ENCODE results near the gene HMCES. TPM values are rescaled to one million over a fixed set of nuclear protein-coding genes. Genes with fewer than 3 reads are reported as not detected.
A peak's percentile ranks its signal among the peaks of the same experiment; 100 is the strongest.

HMCES gene
- polyA plus RNA-seq, 3 donors, result 11.9 to 23.0 (median 18.0) TPM

DNA sequence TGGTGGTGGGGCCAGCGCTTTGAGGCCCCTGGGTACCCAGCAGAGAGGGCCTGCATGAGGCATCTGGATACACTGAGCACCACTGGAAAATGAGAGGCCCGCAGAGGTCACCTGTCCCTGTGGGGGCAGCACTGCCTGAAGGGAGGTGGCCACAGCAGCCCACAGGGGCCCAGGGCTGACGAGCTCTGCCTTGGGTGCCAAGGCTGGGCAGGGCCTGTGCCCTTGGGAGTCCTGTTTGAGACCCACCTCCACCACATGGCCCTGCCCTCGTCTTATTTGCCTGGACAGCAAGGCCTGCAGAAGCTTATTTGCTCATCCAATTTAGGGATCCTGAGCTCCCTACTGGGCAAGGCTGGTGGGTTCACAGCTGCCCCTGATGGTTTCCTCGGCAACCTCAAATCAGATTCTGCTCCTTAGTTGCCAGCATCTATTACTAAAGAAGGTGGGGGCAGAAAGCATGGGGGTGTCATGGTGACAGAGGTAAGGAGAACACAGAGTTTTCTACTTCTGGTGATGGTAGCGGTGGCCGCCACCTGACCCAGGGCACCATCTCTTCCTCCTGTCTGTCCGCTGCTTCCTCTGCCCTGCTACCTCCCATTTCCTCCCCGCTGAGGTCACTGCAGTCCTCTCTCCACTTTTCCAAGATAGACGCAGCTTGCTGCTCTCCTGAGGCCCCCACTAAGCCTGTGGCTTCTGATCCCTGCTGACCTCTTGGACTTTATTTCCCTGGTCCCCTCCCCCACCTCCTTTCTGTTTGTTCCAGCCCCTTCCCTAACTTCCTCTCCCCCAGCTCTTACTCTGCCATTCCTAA lies 62.9 kb downstream of the HMCES start:
- TF ChIP-seq, protein P1, sequence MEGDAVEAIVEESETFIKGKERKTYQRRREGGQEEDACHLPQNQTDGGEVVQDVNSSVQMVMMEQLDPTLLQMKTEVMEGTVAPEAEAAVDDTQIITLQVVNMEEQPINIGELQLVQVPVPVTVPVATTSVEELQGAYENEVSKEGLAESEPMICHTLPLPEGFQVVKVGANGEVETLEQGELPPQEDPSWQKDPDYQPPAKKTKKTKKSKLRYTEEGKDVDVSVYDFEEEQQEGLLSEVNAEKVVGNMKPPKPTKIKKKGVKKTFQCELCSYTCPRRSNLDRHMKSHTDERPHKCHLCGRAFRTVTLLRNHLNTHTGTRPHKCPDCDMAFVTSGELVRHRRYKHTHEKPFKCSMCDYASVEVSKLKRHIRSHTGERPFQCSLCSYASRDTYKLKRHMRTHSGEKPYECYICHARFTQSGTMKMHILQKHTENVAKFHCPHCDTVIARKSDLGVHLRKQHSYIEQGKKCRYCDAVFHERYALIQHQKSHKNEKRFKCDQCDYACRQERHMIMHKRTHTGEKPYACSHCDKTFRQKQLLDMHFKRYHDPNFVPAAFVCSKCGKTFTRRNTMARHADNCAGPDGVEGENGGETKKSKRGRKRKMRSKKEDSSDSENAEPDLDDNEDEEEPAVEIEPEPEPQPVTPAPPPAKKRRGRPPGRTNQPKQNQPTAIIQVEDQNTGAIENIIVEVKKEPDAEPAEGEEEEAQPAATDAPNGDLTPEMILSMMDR (IDR thresholded peaks at IDR 0.05), result no peak
- intact Hi-C loops (cut with micrococcal nuclease), result no loop called here
- H3K9ac ChIP-seq (ENCODE audit: insufficient read depth, low read length, poor library complexity, severe bottlenecking), result no peak overlapping the region
- H3K4me1 ChIP-seq (ENCODE audit: control insufficient read depth in 1 of 2, insufficient read depth in 2 of 2, low read length in 2 of 2), result peaks cover 13% of the 10 kb centered on the region in 2 donors
- H3K4me3 Mint-ChIP-seq, result no peak overlapping the region
- H3K36me3 ChIP-seq (replicated peaks in 1 of 2; ENCODE audit: control insufficient read depth in 1 of 2, insufficient read depth in 2 of 2, low read length in 2 of 2), result no peaks in the 10 kb centered on the region
- H3K27ac ChIP-seq (ENCODE audit: low read depth in 1 of 2, low read length in 2 of 2), result no peak overlapping the region
- no peak overlapping the region for H3K4me3 ChIP-seq (replicated peaks in 1 of 3; ENCODE audit: low read depth in 2 of 3, low read length in 3 of 3)
- H3K79me2 ChIP-seq (ENCODE audit: insufficient read depth, low read length), result no peaks in the 10 kb centered on the region
- DNase-seq, result no peak
- H4K20me1 ChIP-seq (ENCODE audit: insufficient read depth, low read length), result no peaks in the 10 kb centered on the region
- H3K4me2 ChIP-seq (replicated peaks; ENCODE audit: extremely low read depth, low read length, poor library complexity, severe bottlenecking), result no peak overlapping the region
- H2AFZ ChIP-seq (ENCODE audit: insufficient read depth, low read depth, low read length, poor library complexity, severe bottlenecking), result no peak overlapping the region
- WGBS (ENCODE audit: insufficient coverage), result 89% methylated on average over 7 of the region's 10 CpGs
- no peaks in the 10 kb centered on the region for H3K36me3 Mint-ChIP-seq
- H3K9me3 Mint-ChIP-seq, result peaks cover 0 to 11% (median 3%) of the 10 kb centered on the region in 7 donors
- H3K27me3 Mint-ChIP-seq (ENCODE audit: low read depth in 3 of 3), result peaks cover 13 to 20% (median 13%) of the 10 kb centered on the region in 3 donors
- H3K27me3 ChIP-seq (ENCODE audit: control insufficient read depth in 2 of 2, insufficient read depth in 2 of 2, low read length in 2 of 2), result peaks cover 0 to 3% of the 10 kb centered on the region in 2 donors
- peak overlapping the region in 1 of 7 donors; percentile 36 for H3K27ac Mint-ChIP-seq
- no peaks in the 10 kb centered on the region for H3K9me3 ChIP-seq (replicated peaks in 1 of 2; ENCODE audit: control insufficient read depth in 1 of 2, insufficient read depth in 1 of 2, low read length in 2 of 2)
- H3K4me1 Mint-ChIP-seq, result peaks cover 9% of the 10 kb centered on the region

DNA sequence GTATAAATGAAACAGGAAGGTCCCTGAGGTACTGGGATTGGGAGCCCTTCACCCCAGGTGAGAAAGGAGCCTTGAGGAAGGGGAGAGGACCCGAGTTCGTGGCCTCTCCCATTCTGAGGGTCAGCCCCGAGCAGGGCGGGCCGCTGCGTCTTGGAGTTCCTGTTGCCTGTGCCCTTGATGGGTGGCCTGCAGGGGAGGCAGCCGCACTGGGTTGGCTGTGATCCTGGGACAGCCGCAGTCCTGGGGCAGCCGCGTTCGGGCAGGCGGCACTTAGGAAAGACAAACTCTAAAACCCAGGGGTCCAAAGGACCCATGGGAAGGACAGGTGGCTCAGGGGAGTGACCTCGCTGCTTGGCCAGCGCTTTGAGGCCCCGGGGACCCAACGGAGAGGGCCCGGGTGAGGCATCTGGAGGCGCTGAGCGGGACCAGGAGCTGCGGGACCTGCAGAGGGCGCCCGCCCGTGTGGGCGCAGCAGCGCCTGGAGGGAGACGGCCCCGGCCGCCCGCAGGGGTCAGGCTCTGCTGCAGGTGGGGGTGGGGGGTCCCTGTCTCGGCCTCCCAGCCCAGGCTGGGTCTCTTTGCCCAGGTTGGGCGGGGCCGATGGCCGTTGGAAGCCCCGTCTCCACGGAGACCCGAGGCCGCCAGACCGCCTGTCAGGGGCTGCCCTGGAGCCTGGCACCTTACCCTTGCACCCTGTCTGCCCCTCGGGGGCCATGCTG lies 65.1 kb downstream of the HMCES start:
- peak overlapping the region; percentile 16 to 66 (median 17) for H3K4me3 ChIP-seq (replicated peaks in 1 of 3; ENCODE audit: low read depth in 2 of 3, low read length in 3 of 3)
- peaks cover 0 to 3% of the 10 kb centered on the region in 2 donors for H3K27me3 ChIP-seq (ENCODE audit: control insufficient read depth in 2 of 2, insufficient read depth in 2 of 2, low read length in 2 of 2)
- peaks cover 13 to 20% (median 14%) of the 10 kb centered on the region in 3 donors for H3K27me3 Mint-ChIP-seq (ENCODE audit: low read depth in 3 of 3)
- H3K4me3 Mint-ChIP-seq, result peak overlapping the region; percentile 69 to 90
- peak overlapping the region; percentile 81 for H3K4me2 ChIP-seq (replicated peaks; ENCODE audit: extremely low read depth, low read length, poor library complexity, severe bottlenecking)
- no peaks in the 10 kb centered on the region for H3K79me2 ChIP-seq (ENCODE audit: insufficient read depth, low read length)
- H3K4me1 Mint-ChIP-seq, result peaks cover 19% of the 10 kb centered on the region
- TF ChIP-seq, protein P1 (IDR thresholded peaks at IDR 0.05), result peak; percentile 79
- H4K20me1 ChIP-seq (ENCODE audit: insufficient read depth, low read length), result no peaks in the 10 kb centered on the region
- peak overlapping the region in 2 of 7 donors; percentile 18 to 66 for H3K27ac Mint-ChIP-seq
- H3K36me3 ChIP-seq (replicated peaks in 1 of 2; ENCODE audit: control insufficient read depth in 1 of 2, insufficient read depth in 2 of 2, low read length in 2 of 2), result no peaks in the 10 kb centered on the region
- peak; percentile 44 to 46 (median 46) for DNase-seq
- H2AFZ ChIP-seq (ENCODE audit: insufficient read depth, low read depth, low read length, poor library complexity, severe bottlenecking), result peak overlapping the region; percentile 82
- H3K27ac ChIP-seq (ENCODE audit: low read depth in 1 of 2, low read length in 2 of 2), result no peak overlapping the region
- no peaks in the 10 kb centered on the region for H3K36me3 Mint-ChIP-seq
- peaks cover 0 to 12% (median 6%) of the 10 kb centered on the region in 7 donors for H3K9me3 Mint-ChIP-seq
- H3K9me3 ChIP-seq (replicated peaks in 1 of 2; ENCODE audit: control insufficient read depth in 1 of 2, insufficient read depth in 1 of 2, low read length in 2 of 2), result peaks cover 0 to 3% of the 10 kb centered on the region in 2 donors
- peaks cover 15% of the 10 kb centered on the region in 2 donors for H3K4me1 ChIP-seq (ENCODE audit: control insufficient read depth in 1 of 2, insufficient read depth in 2 of 2, low read length in 2 of 2)
- peak overlapping the region; percentile 59 for H3K9ac ChIP-seq (ENCODE audit: insufficient read depth, low read length, poor library complexity, severe bottlenecking)
- WGBS (ENCODE audit: insufficient coverage), result 9% methylated on average over 37 of the region's 39 CpGs
- intact Hi-C loops (cut with micrococcal nuclease), result no loop called here

Data from CD14-positive monocyte (primary cell).